Mammary epithelial cell (primary cell): ENCODE data around the gene SORCS3.

Experiments
- EZH2 ChIP-seq: IDR thresholded peaks from 2 replicates; pipeline ENCODE4 v1.6.1; 2012; ENCODE audit warnings: low read length, inconsistent platforms, borderline replicate concordance
- TF ChIP-seq, protein P1 (sequence below), 2 donors: IDR thresholded peaks in 1 of 2; conservative IDR thresholded peaks in 1 of 2; 2 replicates each; pipeline ENCODE4 v1.5.1; 2011 to 2012; ENCODE audit warnings: inconsistent platforms in 2 of 2, low read length in 2 of 2, mild to moderate bottlenecking in 2 of 2, control low read depth in 1 of 2, low read depth in 1 of 2; ENCODE audit not compliant: insufficient read depth in 1 of 2; ENCODE audit errors: extremely low read depth in 1 of 2

DNA sequence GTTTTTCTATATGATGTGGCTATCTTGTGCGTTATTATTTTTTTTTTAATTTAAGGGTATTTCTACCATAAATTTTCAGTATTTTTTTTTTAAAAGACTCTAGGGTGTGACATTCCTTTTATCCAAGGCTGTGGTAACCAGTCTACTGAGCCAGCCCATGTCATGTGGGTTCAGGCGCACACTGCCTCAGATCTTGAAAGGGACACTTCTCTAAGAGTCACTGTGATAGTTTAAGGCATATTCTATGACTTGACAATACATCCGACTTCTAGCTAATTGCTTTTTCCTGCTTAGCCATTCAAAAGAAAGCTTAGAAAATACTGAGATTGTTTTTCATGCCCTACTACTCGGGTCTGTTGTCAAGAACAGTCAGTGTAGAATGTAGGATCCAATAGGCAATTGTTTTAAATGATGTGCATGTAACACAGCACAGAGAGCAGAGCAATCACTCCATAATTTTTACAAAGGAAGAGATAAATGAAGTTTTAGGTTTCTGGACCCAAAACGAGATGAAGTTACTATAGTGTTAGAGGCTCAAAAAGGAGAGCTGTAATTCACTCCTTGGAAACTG, 263.7 kb downstream of the SORCS3 start:
- TF ChIP-seq, protein P1, sequence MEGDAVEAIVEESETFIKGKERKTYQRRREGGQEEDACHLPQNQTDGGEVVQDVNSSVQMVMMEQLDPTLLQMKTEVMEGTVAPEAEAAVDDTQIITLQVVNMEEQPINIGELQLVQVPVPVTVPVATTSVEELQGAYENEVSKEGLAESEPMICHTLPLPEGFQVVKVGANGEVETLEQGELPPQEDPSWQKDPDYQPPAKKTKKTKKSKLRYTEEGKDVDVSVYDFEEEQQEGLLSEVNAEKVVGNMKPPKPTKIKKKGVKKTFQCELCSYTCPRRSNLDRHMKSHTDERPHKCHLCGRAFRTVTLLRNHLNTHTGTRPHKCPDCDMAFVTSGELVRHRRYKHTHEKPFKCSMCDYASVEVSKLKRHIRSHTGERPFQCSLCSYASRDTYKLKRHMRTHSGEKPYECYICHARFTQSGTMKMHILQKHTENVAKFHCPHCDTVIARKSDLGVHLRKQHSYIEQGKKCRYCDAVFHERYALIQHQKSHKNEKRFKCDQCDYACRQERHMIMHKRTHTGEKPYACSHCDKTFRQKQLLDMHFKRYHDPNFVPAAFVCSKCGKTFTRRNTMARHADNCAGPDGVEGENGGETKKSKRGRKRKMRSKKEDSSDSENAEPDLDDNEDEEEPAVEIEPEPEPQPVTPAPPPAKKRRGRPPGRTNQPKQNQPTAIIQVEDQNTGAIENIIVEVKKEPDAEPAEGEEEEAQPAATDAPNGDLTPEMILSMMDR (conservative IDR thresholded peaks at IDR 0.05 in 1 of 2, IDR thresholded peaks at IDR 0.05 in 1 of 2; ENCODE audit: extremely low read depth in 1 of 2, insufficient read depth in 1 of 2, low read depth in 1 of 2, low read length in 2 of 2), result no peak
- no peak for TF ChIP-seq EZH2
